HL-60 (cell line): ENCODE measurements around the gene STT3B.

Experiments
- GABPA ChIP-seq: IDR thresholded peaks from 2 replicates; pipeline ENCODE4 v1.6.1; 2012; ENCODE audit warnings: low read depth
- POLR2AphosphoS5 ChIP-seq: IDR thresholded peaks from 2 replicates; pipeline ENCODE4 v1.6.1; 2012; ENCODE audit warnings: low read depth
- SPI1 ChIP-seq: IDR thresholded peaks from 2 replicates; pipeline ENCODE4 v1.6.1; 2012; ENCODE audit warnings: low read depth, mild to moderate bottlenecking, borderline replicate concordance
- TF ChIP-seq, protein P1 (sequence below): IDR thresholded peaks from one replicate; pipeline ENCODE4 v1.5.1; 2011; ENCODE audit warnings: low read length, control low read depth, inconsistent platforms; ENCODE audit not compliant: insufficient read depth
- TF ChIP-seq, protein P2 (sequence below): IDR thresholded peaks from 2 replicates; pipeline ENCODE4 v1.6.1; 2012; ENCODE audit warnings: low read depth; ENCODE audit not compliant: insufficient replicate concordance

GRCh38 chr3:31565288-31565687 is 32.6 kb downstream of the STT3B start:
- TF ChIP-seq, protein P1, sequence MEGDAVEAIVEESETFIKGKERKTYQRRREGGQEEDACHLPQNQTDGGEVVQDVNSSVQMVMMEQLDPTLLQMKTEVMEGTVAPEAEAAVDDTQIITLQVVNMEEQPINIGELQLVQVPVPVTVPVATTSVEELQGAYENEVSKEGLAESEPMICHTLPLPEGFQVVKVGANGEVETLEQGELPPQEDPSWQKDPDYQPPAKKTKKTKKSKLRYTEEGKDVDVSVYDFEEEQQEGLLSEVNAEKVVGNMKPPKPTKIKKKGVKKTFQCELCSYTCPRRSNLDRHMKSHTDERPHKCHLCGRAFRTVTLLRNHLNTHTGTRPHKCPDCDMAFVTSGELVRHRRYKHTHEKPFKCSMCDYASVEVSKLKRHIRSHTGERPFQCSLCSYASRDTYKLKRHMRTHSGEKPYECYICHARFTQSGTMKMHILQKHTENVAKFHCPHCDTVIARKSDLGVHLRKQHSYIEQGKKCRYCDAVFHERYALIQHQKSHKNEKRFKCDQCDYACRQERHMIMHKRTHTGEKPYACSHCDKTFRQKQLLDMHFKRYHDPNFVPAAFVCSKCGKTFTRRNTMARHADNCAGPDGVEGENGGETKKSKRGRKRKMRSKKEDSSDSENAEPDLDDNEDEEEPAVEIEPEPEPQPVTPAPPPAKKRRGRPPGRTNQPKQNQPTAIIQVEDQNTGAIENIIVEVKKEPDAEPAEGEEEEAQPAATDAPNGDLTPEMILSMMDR = no peak
- TF ChIP-seq SPI1 (no peak), GABPA (no peak), POLR2AphosphoS5 (no peak)
- TF ChIP-seq, protein P2, sequence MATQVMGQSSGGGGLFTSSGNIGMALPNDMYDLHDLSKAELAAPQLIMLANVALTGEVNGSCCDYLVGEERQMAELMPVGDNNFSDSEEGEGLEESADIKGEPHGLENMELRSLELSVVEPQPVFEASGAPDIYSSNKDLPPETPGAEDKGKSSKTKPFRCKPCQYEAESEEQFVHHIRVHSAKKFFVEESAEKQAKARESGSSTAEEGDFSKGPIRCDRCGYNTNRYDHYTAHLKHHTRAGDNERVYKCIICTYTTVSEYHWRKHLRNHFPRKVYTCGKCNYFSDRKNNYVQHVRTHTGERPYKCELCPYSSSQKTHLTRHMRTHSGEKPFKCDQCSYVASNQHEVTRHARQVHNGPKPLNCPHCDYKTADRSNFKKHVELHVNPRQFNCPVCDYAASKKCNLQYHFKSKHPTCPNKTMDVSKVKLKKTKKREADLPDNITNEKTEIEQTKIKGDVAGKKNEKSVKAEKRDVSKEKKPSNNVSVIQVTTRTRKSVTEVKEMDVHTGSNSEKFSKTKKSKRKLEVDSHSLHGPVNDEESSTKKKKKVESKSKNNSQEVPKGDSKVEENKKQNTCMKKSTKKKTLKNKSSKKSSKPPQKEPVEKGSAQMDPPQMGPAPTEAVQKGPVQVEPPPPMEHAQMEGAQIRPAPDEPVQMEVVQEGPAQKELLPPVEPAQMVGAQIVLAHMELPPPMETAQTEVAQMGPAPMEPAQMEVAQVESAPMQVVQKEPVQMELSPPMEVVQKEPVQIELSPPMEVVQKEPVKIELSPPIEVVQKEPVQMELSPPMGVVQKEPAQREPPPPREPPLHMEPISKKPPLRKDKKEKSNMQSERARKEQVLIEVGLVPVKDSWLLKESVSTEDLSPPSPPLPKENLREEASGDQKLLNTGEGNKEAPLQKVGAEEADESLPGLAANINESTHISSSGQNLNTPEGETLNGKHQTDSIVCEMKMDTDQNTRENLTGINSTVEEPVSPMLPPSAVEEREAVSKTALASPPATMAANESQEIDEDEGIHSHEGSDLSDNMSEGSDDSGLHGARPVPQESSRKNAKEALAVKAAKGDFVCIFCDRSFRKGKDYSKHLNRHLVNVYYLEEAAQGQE = no peak
